ENCODE results near the gene TMEM187. TPM values are rescaled to one million over a fixed set of nuclear protein-coding genes. Genes with fewer than 3 reads are reported as not detected.
A peak's percentile ranks its signal among the peaks of the same experiment; 100 is the strongest.

TMEM187 gene
- total and polyA plus RNA-seq, 2 of the 4 experiments (the other 2 are of a cell fraction), result 3.4 to 6.2 TPM

- ATAC-seq (ENCODE audit: low read depth), result no peak
- peaks cover 18% of the 10 kb centered on the region for H3K36me3 ChIP-seq (ENCODE audit: control insufficient read depth, insufficient read depth, low read length)
- TF ChIP-seq MXI1 (IDR thresholded peaks at IDR 0.05; ENCODE audit: borderline replicate concordance, low read depth, low read length) (0 out of 2 replicates have a peak, but pooled peaks have one; percentile 28), POLR2A (IDR thresholded peaks at IDR 0.05; ENCODE audit: low read depth, low read length) (no peak)
- intact Hi-C loops (cut with micrococcal nuclease), result no loop called here
- H3K27ac ChIP-seq (ENCODE audit: insufficient read depth, low read length), result peak overlapping the region; percentile 4; the same call in 1 of the 2 replicates
- peaks cover 9% of the 10 kb centered on the region; the same call in 1 of the 2 replicates for H3K9me1 ChIP-seq (ENCODE audit: insufficient read depth, low read length)
- peak overlapping the region; percentile 8; the same call in 1 of the 2 replicates for H3K4me2 ChIP-seq (ENCODE audit: low read depth, low read length)
- 83% methylated on average over 1 of the region's 14 CpGs; no CpG with 5 or more reads in 1 of the 2 experiments for WGBS, 2 experiments (ENCODE audit: extremely low coverage in 2 of 2, insufficient read length in 1 of 2)
- peaks cover 5 to 19% of the 10 kb centered on the region in 2 experiments; a peak in 2 of 4 replicates for H3K79me1 ChIP-seq (ENCODE audit: low read depth in 1 of 2, low read length in 2 of 2)
- no peak overlapping the region for H4K91ac ChIP-seq (ENCODE audit: insufficient read depth, low read depth, low read length)
- H3K23ac ChIP-seq (ENCODE audit: low read depth, low read length), result no peak overlapping the region; the same call in 1 of the 2 replicates
- POLR2A ChIA-PET (ENCODE audit: unreplicated experiment), result no interaction called here
- dilution Hi-C loops (cut with HindIII; ENCODE audit: low sequenced_read_pairs, unreplicated experiment), result no loop called here
- H3K18ac ChIP-seq (ENCODE audit: low read depth, low read length), result no peak overlapping the region
- H3K9me3 ChIP-seq (ENCODE audit: control insufficient read depth, insufficient read depth, low read length), result no peaks in the 10 kb centered on the region
- peaks cover 18% of the 10 kb centered on the region for H3K4me1 ChIP-seq (ENCODE audit: control insufficient read depth, insufficient read depth, low read length)
- H4K20me1 ChIP-seq (ENCODE audit: insufficient read depth, low read length), result peaks cover 78% of the 10 kb centered on the region
- DNase-seq, result peak; percentile 43
- in situ Hi-C loops (cut with MboI; ENCODE audit: low sequenced_read_pairs), result loop anchor here (10.0 kb wide), 1 partner anchor 202 kb away; the partner anchor contains the start of gene PLXNB3
- no peak overlapping the region for H4K8ac ChIP-seq (ENCODE audit: low read depth in 2 of 2, low read length in 2 of 2)
- H3K9ac ChIP-seq (ENCODE audit: low read depth, low read length), result no peak overlapping the region
- no peak overlapping the region for H2BK120ac ChIP-seq (ENCODE audit: low read depth, low read length)
- H2BK15ac ChIP-seq (ENCODE audit: low read depth, low read length), result no peak overlapping the region
- no peak overlapping the region for H3K14ac ChIP-seq (replicated peaks; ENCODE audit: low read depth, low read length)
- H2AK5ac ChIP-seq (ENCODE audit: low read depth, low read length), result no peak overlapping the region
- peak overlapping the region; percentile 57 for H2AK9ac ChIP-seq (replicated peaks; ENCODE audit: low read depth, low read length, poor library complexity)
- CTCF ChIA-PET, result interaction anchor here (0.9 kb wide), 1 partner anchor 20 kb away, joined by 3 read pairs; no protein-coding TSS in a partner anchor
- BruUV-seq (replicated peaks), result no TSS peak
- no peak overlapping the region for H3K4me3 ChIP-seq (ENCODE audit: insufficient read depth, low read depth, low read length)
- H3K56ac ChIP-seq (ENCODE audit: extremely low read depth, insufficient read depth, low read length), result no peak overlapping the region
- H2BK20ac ChIP-seq (ENCODE audit: low read depth, low read length), result no peak overlapping the region
- H3K27me3 ChIP-seq (ENCODE audit: control insufficient read depth, insufficient read depth, low read length), result no peaks in the 10 kb centered on the region
- no peak overlapping the region for H2AFZ ChIP-seq (replicated peaks; ENCODE audit: low read length, poor library complexity)
- no peak overlapping the region for H2BK5ac ChIP-seq (ENCODE audit: low read depth, low read length, poor library complexity, severe bottlenecking)
- H4K5ac ChIP-seq (ENCODE audit: low read depth, low read length), result no peak overlapping the region
- no peak overlapping the region for H3K4ac ChIP-seq (ENCODE audit: low read depth, low read length)
Measured at GRCh38 chrX:153966841-153967535, 5.6 kb upstream of the TMEM187 start.

All from IMR-90 (cell line).